GM08714 (cell line): Measurements from ENCODE around the gene SBNO2.

ENCODE experiments used
- H3K4me3 ChIP-seq: fragments of 200-500 bp; sonication (Bioruptor generic); 2 replicates; pipeline ENCODE4 v1.5.1; 2014; ENCODE audit warnings: mild to moderate bottlenecking, low read length, inconsistent platforms
- ZNF274 ChIP-seq: IDR thresholded peaks from 2 replicates; pipeline ENCODE4 v1.6.1; 2012; ENCODE audit warnings: mild to moderate bottlenecking, low read depth, low read length

The SBNO2 gene

GRCh38 chr19:1156830-1157615, 17.0 kb downstream of the SBNO2 start:
- TF ChIP-seq ZNF274, result no peak
- H3K4me3 ChIP-seq, result no peak overlapping the region

DNA sequence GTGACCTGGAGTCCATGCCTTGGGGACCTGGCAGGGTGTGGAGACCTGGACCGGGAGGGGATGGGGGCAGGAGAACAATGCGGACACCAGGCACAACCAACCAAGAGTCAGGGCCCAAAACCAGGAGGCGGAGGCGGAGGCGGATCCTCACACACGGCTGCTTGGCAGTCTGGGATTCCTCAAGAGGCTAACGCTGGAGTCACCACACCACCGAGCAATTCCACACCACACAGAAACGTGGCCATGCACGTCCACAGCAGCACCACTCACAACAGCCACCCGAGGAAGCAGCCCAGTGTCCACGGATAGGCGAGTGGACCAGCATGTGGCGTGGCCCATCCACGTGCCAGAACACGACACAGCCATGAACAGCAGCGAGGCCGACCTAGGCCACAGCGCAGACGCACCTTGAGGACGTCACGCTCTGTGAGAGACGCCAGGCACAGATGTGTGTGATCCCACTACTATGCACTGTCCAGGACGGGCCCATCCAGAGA, 17.7 kb downstream of the SBNO2 start:
- TF ChIP-seq ZNF274, result no peak
- no peak overlapping the region for H3K4me3 ChIP-seq

DNA sequence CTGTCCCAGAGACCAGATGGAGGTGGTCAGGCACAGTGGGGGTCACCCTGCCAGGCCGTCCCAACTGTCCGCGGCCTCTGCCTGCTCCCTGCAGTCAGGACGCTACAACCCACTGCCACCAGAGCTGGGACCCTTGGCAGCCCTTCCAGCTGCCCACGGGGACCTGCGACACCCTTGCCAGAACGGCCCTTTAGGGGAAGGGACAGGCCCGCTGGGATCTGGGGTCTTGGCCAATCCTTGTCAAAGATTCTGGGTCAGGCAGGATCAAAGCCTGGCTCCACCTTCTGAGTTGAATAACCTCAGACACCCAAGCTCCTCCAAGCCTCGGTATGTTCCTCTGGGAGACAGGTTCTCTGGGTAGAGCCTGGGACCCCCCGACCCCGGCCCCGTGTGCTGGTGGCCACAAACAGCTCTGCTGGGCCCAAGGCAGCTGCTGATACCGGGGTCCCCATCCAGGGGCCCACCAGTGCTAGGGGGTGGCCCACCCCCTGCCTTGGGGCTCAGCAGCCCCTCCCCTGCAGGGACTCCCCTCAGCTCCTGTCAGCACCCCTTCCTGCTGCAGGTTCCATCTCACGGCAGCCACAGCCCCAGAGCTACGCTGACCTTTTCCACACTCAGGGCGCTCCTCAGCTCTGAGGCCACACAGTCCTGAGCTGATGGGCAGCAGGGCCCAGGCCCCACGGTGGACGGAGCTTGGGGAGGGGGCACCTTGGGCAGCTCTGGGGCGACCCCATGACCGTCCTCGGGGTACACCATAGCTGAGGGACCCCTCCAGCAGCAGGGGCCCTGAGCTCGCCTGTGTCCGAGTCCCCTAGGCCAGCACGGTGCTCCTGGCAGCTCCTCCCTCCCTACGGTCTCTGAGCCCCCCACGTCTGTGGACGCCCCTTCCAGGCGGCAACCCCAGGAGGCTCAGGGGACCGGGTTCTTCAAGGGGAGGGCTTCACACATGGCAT, 18.4 kb downstream of the SBNO2 start:
- no peak for TF ChIP-seq ZNF274
- H3K4me3 ChIP-seq, result no peak overlapping the region

- TF ChIP-seq ZNF274, result no peak
- no peak overlapping the region for H3K4me3 ChIP-seq
These were observed 19.2 kb downstream of the SBNO2 start for GRCh38 chr19:1154731-1155351.

GRCh38 chr19:1153891-1154730, 20.0 kb downstream of the SBNO2 start:
- H3K4me3 ChIP-seq, result no peak overlapping the region
- TF ChIP-seq ZNF274, result no peak

- TF ChIP-seq ZNF274, result no peak
- no peak overlapping the region for H3K4me3 ChIP-seq
These were observed 22.0 kb downstream of the SBNO2 start for GRCh38 chr19:1151917-1152587.

DNA sequence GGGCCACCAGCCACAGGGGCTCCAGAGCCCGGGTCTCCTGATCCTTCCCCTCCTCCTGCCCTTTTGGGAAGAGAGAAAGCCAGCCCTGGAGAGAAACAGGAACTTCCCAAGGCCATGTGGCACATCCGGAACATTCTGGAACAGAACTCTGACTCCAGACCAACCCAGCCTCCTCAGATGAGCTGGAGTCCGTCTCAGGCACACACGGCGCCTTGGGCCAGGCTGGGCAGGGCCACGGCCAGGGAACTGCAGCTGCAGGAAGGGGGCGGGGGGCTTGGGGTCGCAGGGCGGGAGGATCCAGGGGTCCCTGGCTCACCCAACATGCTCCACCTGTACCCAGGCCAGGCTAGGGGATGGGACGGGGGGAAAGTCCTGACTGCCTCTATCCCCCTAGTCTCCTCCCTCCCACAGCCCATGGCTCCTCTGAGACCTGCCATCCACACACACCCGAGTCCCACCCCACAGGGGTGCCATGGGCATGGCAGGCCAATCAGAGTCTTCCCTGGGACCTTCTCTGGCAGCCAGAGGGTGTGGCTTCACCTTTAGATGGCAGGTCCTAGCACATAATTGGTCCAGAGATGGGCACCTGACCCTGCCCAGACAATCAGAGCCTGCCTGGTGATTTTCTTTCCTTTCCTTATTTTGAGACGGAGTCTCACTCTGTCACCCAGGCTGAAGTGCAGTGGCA, 22.9 kb downstream of the SBNO2 start:
- TF ChIP-seq ZNF274, result no peak
- H3K4me3 ChIP-seq, result no peak overlapping the region

DNA sequence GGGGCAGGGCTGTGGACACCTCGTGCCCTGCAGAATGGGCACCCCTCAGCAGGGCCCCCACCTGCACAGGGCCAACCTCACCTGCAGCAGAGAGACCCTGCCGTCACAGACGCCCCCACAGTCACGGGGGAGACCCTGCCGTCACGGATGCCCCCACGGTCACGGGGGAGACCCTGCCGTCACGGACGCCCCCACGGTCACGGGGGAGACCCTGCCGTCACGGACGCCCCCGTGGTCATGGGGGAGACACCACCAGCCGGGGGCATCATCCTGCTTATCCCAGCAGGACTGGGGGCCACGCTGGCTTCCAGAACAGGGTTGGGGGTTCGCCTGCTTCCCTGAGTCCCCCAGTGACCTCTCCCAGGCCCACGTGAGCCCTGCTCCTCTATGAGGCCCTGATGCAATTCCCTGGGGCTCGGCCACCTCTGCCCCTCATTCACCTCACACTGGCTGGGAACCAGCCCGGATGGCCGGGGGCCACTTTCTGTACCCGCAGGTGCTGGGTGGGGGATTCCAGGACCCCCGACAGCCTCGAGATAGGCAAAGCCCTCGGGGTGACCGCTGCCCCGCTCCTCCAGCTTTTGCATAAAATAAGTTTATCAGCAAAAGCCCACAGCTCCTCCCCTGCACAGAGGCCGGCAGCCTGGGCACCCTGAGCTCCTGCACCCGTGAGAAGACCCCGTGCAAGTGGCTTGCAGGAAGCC, 23.6 kb downstream of the SBNO2 start:
- H3K4me3 ChIP-seq, result no peak overlapping the region
- no peak for TF ChIP-seq ZNF274

- no peak overlapping the region for H3K4me3 ChIP-seq
- no peak for TF ChIP-seq ZNF274
These were observed 24.6 kb downstream of the SBNO2 start for GRCh38 chr19:1149259-1150045.

DNA sequence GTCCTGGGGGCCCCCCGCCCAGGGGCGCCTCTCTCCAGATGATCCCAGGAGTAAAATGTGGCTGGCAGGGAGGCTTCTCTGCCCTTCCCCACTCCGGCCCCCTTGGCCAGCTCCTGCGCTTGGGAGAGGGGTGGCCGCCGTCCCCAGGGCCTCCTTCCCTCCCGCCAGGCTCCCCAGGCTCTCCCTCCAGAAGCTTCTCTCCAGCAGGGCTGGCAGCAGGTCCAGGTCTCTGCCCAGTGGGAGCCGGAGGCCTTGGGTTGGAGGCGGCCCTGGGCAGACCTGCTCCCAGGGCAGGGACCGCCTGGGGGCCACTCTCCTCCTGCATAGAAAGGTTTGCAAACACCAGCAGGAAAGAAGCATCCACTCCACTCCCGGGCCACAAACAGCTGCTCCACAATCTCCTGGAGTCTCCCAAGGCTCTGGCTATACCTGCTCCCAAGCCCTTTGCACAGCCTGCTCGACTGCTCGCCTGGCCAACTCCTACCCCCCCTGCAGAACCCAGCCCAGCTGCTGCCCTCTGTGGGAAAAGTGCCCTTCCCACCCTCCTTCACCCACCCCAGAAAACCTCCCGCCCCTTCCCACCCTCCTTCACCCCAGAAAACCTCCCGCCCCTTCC, 26.0 kb downstream of the SBNO2 start:
- TF ChIP-seq ZNF274, result no peak
- H3K4me3 ChIP-seq, result no peak overlapping the region
